GM18858 (cell line): ENCODE data around the gene WNT4.

Experiments used
- ATAC-seq: cut with Tn5 transposase; IDR thresholded peaks from one replicate; pipeline ENCODE4 v1.9.1; 2021; ENCODE audit not compliant: unreplicated experiment

WNT4 gene

GRCh38 chr1:22164841-22165808, 22.2 kb upstream of the WNT4 start:
- no peak for ATAC-seq

GRCh38 chr1:22163564-22163963, 20.7 kb upstream of the WNT4 start:
- no peak for ATAC-seq

GRCh38 chr1:22163137-22163536, 20.2 kb upstream of the WNT4 start:
- ATAC-seq, result no peak

- ATAC-seq, result no peak
Observed at GRCh38 chr1:22159891-22160290, 17.0 kb upstream of the WNT4 start.

DNA sequence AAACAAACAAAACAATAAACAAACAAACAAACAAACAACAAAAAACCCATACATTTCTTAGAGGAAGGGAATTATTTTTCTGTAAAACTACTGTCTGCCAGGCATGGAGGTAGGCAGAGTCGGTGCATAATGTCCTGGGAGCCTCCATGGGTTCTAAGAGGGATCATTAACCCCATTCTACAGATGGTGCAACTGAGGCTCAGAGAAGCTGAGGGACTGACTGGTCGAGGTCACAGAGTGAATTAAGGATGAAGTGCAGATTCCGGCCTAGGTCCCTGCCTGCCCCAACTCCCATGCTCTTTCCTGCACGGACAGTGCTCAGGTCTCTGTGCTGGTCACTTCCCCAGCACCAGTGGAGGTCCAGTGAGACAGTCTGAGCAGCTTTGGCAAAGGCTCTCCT, 15.8 kb upstream of the WNT4 start:
- ATAC-seq, result no peak

GRCh38 chr1:22157359-22157966, 14.6 kb upstream of the WNT4 start:
- no peak for ATAC-seq

GRCh38 chr1:22155517-22155916, 12.6 kb upstream of the WNT4 start:
- ATAC-seq, result no peak

- no peak for ATAC-seq
Observed at GRCh38 chr1:22154626-22155025, 11.7 kb upstream of the WNT4 start.

GRCh38 chr1:22153660-22154437, 11.0 kb upstream of the WNT4 start:
- ATAC-seq, result no peak

DNA sequence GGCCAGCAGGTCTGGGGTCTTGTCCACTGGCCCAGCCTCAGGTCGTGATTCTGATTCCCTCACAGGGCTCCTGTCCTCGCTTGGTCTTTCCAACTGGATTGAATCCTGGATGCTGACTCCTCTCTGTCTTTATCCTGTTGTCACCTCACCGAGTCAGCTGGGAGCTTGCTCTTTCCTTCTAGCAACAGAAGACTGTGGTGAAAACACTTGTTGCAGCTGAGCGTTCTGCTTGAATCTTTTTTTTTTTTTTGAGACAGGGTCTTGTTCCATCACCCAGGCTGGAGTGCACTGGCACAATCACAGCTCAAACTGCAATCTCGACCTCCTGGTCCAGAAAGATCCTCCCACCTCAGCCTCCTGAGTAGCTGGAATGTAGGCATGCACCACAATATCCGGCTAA, 8.0 kb upstream of the WNT4 start:
- no peak for ATAC-seq

- ATAC-seq, result no peak
Observed at GRCh38 chr1:22142315-22143064, 407 bp downstream of the WNT4 start.

DNA sequence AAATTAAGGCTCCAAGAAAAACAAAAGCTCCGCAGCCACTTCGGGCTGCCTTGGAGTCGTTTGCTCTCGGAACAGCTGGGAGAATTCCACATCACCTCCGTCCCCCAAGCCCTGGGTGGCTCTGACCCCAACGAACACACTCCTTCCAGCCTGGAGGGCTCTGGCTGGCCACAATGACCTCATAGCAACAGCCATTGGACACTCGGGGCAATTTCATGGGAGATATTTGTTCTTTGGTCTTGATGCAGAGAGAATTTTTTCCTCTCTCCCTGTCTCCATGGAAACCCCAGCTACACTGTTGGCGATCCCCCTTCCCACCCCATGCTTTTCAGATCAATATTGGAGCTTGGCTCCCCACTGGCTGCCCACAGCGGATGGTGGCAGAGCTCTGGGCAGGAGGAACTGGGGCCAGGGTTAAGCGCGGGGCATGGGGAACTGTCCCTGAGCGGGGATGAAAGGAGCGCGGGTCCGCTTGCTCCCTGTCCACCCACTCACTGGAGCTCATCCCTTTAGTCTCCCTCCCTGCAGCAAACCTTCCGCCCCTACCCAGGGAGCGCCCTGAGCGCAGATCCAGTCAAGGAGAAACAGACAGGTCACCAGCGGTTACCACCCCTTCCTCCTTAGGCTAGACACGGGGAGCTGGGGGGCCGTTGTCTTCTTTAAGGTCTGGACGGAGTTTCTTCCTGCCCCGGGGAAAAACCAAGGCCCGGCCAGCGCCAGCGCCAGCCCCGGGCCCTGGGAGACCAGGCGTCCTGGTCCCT, 1.2 kb downstream of the WNT4 start:
- no peak for ATAC-seq

DNA sequence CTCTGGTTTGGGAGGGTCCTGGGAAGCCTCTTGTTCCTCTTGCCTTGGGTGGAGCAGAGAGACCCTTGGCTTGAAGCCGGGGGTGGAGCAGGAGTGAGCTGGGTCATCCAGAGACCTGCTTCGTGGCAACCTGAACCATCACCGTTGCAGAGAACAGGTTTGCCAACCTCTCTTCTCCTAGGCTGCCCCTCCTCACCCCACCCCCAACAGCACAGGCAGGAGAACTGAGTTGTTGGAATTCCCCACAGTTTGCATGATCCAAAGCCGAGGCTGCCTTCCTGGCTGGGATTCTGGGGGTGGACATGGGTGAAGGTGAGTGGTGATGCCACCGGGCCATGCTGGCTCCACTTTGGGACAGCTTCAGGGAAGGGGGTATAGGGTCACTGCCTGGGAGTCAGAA, 2.2 kb downstream of the WNT4 start:
- no peak for ATAC-seq

GRCh38 chr1:22139817-22140216, 3.1 kb downstream of the WNT4 start:
- ATAC-seq, result no peak

DNA sequence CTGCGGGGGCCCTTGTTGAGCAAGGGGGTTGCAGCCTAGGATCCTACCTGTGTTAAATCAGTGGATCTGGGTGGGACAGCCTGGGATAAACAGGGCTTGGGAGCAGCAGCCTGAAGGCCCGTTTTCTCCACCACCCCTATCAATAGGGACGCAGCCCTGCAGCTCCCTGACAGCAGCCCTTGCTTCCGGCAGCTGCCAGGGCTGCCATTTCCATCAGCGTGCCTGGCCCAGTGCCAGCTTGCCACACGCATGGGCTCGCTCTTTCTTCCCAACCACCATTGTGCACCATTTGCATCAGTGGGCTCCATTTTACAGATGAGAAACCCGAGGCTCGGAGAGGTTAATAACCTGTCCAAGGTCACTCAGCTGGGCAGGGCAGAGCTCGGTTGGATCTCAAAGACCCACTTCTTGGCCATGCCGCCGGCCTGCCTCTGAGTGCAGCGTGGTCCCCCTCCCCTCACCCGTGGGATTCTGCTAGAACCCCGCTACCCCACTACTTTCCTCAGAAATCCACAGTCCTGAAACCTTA, 3.8 kb downstream of the WNT4 start:
- ATAC-seq, result no peak

GRCh38 chr1:22137004-22137720, 5.7 kb downstream of the WNT4 start:
- ATAC-seq, result no peak

DNA sequence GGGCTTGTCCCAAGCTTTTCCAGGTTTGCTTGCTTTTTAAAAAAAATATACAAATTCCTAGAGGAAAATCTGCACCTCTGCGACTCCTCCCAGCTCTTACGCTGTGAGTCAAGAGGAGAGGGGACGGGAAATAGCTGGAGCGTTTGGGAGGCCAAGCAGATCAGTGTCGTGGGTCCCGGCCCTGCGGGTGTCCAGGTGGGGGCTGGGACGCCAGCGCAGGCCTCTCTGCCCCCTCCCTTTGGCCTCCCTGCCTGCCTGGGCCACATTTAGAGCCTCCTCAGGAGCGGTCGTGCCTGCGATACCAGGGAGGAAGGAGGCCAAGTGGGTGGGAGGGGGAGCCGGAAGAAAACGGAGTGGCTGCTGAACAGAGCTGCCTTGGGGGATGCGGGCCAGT, 9.0 kb downstream of the WNT4 start:
- ATAC-seq, result no peak

GRCh38 chr1:22133247-22133930, 9.5 kb downstream of the WNT4 start:
- no peak for ATAC-seq
